ENCODE data around the gene NEK5.

NEK5 gene

GRCh38 chr13:52011632-52012511 is 117.0 kb downstream of the NEK5 start, which contains the start of gene ALG11 (continued):
- TF ChIP-seq ZNF211 (tag by site-specific recombination; IDR thresholded peaks at IDR 0.05; ENCODE audit: low read depth) (no peak), ZNF174 (tag by site-specific recombination; IDR thresholded peaks at IDR 0.05) (no peak), ZNF596 (tag by site-specific recombination; IDR thresholded peaks at IDR 0.05) (no peak), FEZF1 (tag by site-specific recombination; IDR thresholded peaks at IDR 0.05) (no peak), ZNF488 (tag by site-specific recombination; IDR thresholded peaks at IDR 0.05) (no peak), ZNF202 (tag by site-specific recombination; IDR thresholded peaks at IDR 0.05; ENCODE audit: borderline replicate concordance) (no peak)

- CTCF ChIA-PET = no interaction called here
- no peaks in the 10 kb centered on the region for H3K4me1 ChIP-seq (ENCODE audit: control insufficient read depth, insufficient read depth, low read length)
- H3K36me3 ChIP-seq (ENCODE audit: control insufficient read depth in 2 of 2, insufficient read depth in 1 of 2, low read length in 2 of 2) = no peaks in the 10 kb centered on the region
- H3K4me3 ChIP-seq (ENCODE audit: low read depth, low read length) = peak within 1 kb of the TSS; percentile 94
- H3K9me3 ChIP-seq (ENCODE audit: control insufficient read depth, insufficient read depth, low read depth, low read length) = no peaks in the 10 kb centered on the region
- POLR2A ChIA-PET = no interaction called here
- peak within 1 kb of the TSS; percentile 79 for H3K27ac ChIP-seq (ENCODE audit: extremely low read depth, low read depth, low read length)
- TF ChIP-seq, protein P1, sequence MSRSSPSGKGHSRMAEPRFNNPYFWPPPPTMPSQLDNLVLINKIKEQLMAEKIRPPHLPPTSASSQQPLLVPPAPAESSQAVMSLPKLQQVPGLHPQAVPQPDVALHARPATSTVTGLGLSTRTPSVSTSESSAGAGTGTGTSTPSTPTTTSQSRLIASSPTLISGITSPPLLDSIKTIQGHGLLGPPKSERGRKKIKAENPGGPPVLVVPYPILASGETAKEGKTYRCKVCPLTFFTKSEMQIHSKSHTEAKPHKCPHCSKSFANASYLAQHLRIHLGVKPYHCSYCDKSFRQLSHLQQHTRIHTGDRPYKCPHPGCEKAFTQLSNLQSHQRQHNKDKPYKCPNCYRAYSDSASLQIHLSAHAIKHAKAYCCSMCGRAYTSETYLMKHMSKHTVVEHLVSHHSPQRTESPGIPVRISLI (tag by site-specific recombination; IDR thresholded peaks at IDR 0.05) = no peak
- no peak for TF ChIP-seq ZNF138 (tag by site-specific recombination; IDR thresholded peaks at IDR 0.05; ENCODE audit: borderline replicate concordance)
- no peak for TF ChIP-seq ZNF785 (tag by site-specific recombination; IDR thresholded peaks at IDR 0.05)
- TF ChIP-seq ZNF10 (tag by site-specific recombination; IDR thresholded peaks at IDR 0.05) = peak; percentile 50; the same call in 1 of the 2 replicates
- TF ChIP-seq ZFP69B (tag by site-specific recombination; IDR thresholded peaks at IDR 0.05) = no peak
- TF ChIP-seq, protein P2, sequence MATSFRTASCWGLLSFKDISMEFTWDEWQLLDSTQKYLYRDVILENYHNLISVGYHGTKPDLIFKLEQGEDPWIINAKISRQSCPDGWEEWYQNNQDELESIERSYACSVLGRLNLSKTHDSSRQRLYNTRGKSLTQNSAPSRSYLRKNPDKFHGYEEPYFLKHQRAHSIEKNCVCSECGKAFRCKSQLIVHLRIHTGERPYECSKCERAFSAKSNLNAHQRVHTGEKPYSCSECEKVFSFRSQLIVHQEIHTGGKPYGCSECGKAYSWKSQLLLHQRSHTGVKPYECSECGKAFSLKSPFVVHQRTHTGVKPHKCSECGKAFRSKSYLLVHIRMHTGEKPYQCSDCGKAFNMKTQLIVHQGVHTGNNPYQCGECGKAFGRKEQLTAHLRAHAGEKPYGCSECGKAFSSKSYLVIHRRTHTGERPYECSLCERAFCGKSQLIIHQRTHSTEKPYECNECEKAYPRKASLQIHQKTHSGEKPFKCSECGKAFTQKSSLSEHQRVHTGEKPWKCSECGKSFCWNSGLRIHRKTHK (tag by site-specific recombination; IDR thresholded peaks at IDR 0.05) = no peak
- 0 out of 2 replicates have a peak, but pooled peaks have one; percentile 17 for TF ChIP-seq ZBTB6 (tag by site-specific recombination; IDR thresholded peaks at IDR 0.05)
- TF ChIP-seq ZNF677 (tag by site-specific recombination; IDR thresholded peaks at IDR 0.05) = no peak
- TF ChIP-seq ZNF629 (tag by site-specific recombination; IDR thresholded peaks at IDR 0.05) = 0 out of 2 replicates have a peak, but pooled peaks have one; percentile 22
- TF ChIP-seq, protein P3, sequence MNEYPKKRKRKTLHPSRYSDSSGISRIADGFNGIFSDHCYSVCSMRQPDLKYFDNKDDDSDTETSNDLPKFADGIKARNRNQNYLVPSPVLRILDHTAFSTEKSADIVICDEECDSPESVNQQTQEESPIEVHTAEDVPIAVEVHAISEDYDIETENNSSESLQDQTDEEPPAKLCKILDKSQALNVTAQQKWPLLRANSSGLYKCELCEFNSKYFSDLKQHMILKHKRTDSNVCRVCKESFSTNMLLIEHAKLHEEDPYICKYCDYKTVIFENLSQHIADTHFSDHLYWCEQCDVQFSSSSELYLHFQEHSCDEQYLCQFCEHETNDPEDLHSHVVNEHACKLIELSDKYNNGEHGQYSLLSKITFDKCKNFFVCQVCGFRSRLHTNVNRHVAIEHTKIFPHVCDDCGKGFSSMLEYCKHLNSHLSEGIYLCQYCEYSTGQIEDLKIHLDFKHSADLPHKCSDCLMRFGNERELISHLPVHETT (tag by site-specific recombination; IDR thresholded peaks at IDR 0.05) = no peak
- TF ChIP-seq ZNF777 (tag by site-specific recombination; IDR thresholded peaks at IDR 0.05; ENCODE audit: borderline replicate concordance) = no peak
- TF ChIP-seq ZNF324 (tag by site-specific recombination; IDR thresholded peaks at IDR 0.05) = 0 out of 2 replicates have a peak, but pooled peaks have one; percentile 14
- TF ChIP-seq, protein P4, sequence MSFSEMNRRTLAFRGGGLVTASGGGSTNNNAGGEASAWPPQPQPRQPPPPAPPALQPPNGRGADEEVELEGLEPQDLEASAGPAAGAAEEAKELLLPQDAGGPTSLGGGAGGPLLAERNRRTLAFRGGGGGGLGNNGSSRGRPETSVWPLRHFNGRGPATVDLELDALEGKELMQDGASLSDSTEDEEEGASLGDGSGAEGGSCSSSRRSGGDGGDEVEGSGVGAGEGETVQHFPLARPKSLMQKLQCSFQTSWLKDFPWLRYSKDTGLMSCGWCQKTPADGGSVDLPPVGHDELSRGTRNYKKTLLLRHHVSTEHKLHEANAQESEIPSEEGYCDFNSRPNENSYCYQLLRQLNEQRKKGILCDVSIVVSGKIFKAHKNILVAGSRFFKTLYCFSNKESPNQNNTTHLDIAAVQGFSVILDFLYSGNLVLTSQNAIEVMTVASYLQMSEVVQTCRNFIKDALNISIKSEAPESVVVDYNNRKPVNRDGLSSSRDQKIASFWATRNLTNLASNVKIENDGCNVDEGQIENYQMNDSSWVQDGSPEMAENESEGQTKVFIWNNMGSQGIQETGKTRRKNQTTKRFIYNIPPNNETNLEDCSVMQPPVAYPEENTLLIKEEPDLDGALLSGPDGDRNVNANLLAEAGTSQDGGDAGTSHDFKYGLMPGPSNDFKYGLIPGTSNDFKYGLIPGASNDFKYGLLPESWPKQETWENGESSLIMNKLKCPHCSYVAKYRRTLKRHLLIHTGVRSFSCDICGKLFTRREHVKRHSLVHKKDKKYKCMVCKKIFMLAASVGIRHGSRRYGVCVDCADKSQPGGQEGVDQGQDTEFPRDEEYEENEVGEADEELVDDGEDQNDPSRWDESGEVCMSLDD (tag by site-specific recombination; IDR thresholded peaks at IDR 0.05) = peak; percentile 34; the same call in 1 of the 2 replicates
- TF ChIP-seq GFI1B (tag by site-specific recombination; IDR thresholded peaks at IDR 0.05) = no peak
- no peak for TF ChIP-seq INSM2 (tag by site-specific recombination; IDR thresholded peaks at IDR 0.05)
- peak; percentile 50 for TF ChIP-seq ZIC2 (tag by site-specific recombination; IDR thresholded peaks at IDR 0.05)
- no peak for TF ChIP-seq ZNF843 (tag by site-specific recombination; IDR thresholded peaks at IDR 0.05)
- TF ChIP-seq ZBTB17 (tag by site-specific recombination; IDR thresholded peaks at IDR 0.05) = peak; percentile 94
Observed at GRCh38 chr13:52010890-52011631, 117.8 kb downstream of the NEK5 start, which contains the start of gene ATP7B. ATP7B (minus strand) TSS chr13:52011450; CDS start chr13:52011337, 113 bp downstream.
